GM19395 (cell line): ENCODE data around the gene GTF3A.
"Not testable (repeated sequence)": the region's sequence is repeated elsewhere in the genome, so short reads cannot be mapped to it uniquely, and the experiment has no call there.

Experiments used
- ATAC-seq: cut with Tn5 transposase; IDR thresholded peaks from one replicate; pipeline ENCODE4 v1.9.1; 2021; ENCODE audit warnings: mild to moderate bottlenecking, moderate library complexity; ENCODE audit not compliant: unreplicated experiment

GTF3A gene

GRCh38 chr13:27424246-27425157 lies at the start of gene GTF3A:
TSS of gene GTF3A (plus strand) at chr13:27424619.
- peak; percentile 60 for ATAC-seq

- ATAC-seq, result no peak
Measured at GRCh38 chr13:27374650-27375049, 49.8 kb upstream of the GTF3A start.

GRCh38 chr13:27375686-27376326 lies 48.6 kb upstream of the GTF3A start:
- no peak for ATAC-seq

GRCh38 chr13:27379126-27379525 lies 45.3 kb upstream of the GTF3A start:
- no peak for ATAC-seq

GRCh38 chr13:27379694-27380641 lies 44.5 kb upstream of the GTF3A start:
- ATAC-seq, result no peak

GRCh38 chr13:27381601-27382000 lies 42.8 kb upstream of the GTF3A start:
- no peak for ATAC-seq

GRCh38 chr13:27383104-27383921 lies 41.1 kb upstream of the GTF3A start:
- ATAC-seq, result no peak

GRCh38 chr13:27384285-27384684 lies 40.1 kb upstream of the GTF3A start:
- no peak for ATAC-seq

- no peak for ATAC-seq
Measured at GRCh38 chr13:27388241-27388640, 36.2 kb upstream of the GTF3A start.

- no peak for ATAC-seq
Measured at GRCh38 chr13:27389891-27390290, 34.5 kb upstream of the GTF3A start.

GRCh38 chr13:27391471-27391870 lies 32.9 kb upstream of the GTF3A start:
- no peak for ATAC-seq

GRCh38 chr13:27393101-27393500 lies 31.3 kb upstream of the GTF3A start:
- no peak for ATAC-seq

GRCh38 chr13:27395007-27395510 lies 29.4 kb upstream of the GTF3A start:
- no peak for ATAC-seq

GRCh38 chr13:27396252-27396846 lies 28.1 kb upstream of the GTF3A start:
- no peak for ATAC-seq

- no peak for ATAC-seq
Measured at GRCh38 chr13:27398360-27398759, 26.1 kb upstream of the GTF3A start.

GRCh38 chr13:27400405-27400804 lies 24.0 kb upstream of the GTF3A start:
- not testable (repeated sequence) for ATAC-seq

GRCh38 chr13:27401210-27401609 lies 23.2 kb upstream of the GTF3A start:
- ATAC-seq, result no peak

- ATAC-seq, result no peak
Measured at GRCh38 chr13:27403203-27403678, 21.2 kb upstream of the GTF3A start.

GRCh38 chr13:27403727-27404385 lies 20.6 kb upstream of the GTF3A start:
- ATAC-seq, result no peak
